HG03039 (cell line): ENCODE results near the gene CLIC6.

Experiments used
- ATAC-seq: cut with Tn5 transposase; IDR thresholded peaks from one replicate; pipeline ENCODE4 v1.9.1; 2021; ENCODE audit warnings: mild to moderate bottlenecking, moderate library complexity; ENCODE audit not compliant: unreplicated experiment

Gene CLIC6

GRCh38 chr21:34724131-34724856 lies 55.5 kb downstream of the CLIC6 start:
- no peak for ATAC-seq

- ATAC-seq: no peak
These were observed 56.0 kb downstream of the CLIC6 start for GRCh38 chr21:34724857-34725195.

- no peak for ATAC-seq
These were observed 58.0 kb downstream of the CLIC6 start for GRCh38 chr21:34726627-34727337.

GRCh38 chr21:34728479-34728878 lies 59.7 kb downstream of the CLIC6 start:
- no peak for ATAC-seq

GRCh38 chr21:34730194-34730593 lies 61.4 kb downstream of the CLIC6 start:
- no peak for ATAC-seq

- ATAC-seq: no peak
These were observed 62.1 kb downstream of the CLIC6 start for GRCh38 chr21:34730756-34731445.

- no peak for ATAC-seq
These were observed 63.6 kb downstream of the CLIC6 start for GRCh38 chr21:34732388-34732821.

- no peak for ATAC-seq
These were observed 65.1 kb downstream of the CLIC6 start for GRCh38 chr21:34733852-34734251.

GRCh38 chr21:34734696-34735095 lies 65.9 kb downstream of the CLIC6 start:
- no peak for ATAC-seq

GRCh38 chr21:34736116-34736874 lies 67.5 kb downstream of the CLIC6 start:
- no peak for ATAC-seq

GRCh38 chr21:34737115-34737514 lies 68.3 kb downstream of the CLIC6 start:
- ATAC-seq: no peak

GRCh38 chr21:34740198-34740597 lies 71.4 kb downstream of the CLIC6 start:
- no peak for ATAC-seq

- no peak for ATAC-seq
These were observed 74.5 kb downstream of the CLIC6 start for GRCh38 chr21:34743285-34743684.

- ATAC-seq: no peak
These were observed 75.0 kb downstream of the CLIC6 start for GRCh38 chr21:34743831-34744230.

- ATAC-seq: no peak
These were observed 76.0 kb downstream of the CLIC6 start for GRCh38 chr21:34744801-34745200.

GRCh38 chr21:34745557-34746255 lies 76.9 kb downstream of the CLIC6 start:
- ATAC-seq: no peak

- no peak for ATAC-seq
These were observed 80.1 kb downstream of the CLIC6 start for GRCh38 chr21:34748862-34749261.

- no peak for ATAC-seq
These were observed 86.2 kb downstream of the CLIC6 start for GRCh38 chr21:34754690-34755647.

GRCh38 chr21:34761758-34762330 lies 93.0 kb downstream of the CLIC6 start:
- ATAC-seq: no peak
